Umbilical cord (tissue), 2 donors: Measurements from ENCODE around the gene ATP2B3. TPM values are rescaled to one million over a fixed set of nuclear protein-coding genes. Genes with fewer than 3 reads are reported as not detected.
A peak's percentile ranks its signal among the peaks of the same experiment; 100 is the strongest.

Experiments used
- DNase-seq: peaks from one replicate; pipeline ENCODE4 v3.0.0-alpha.2; 2015; ENCODE audit warnings: low spot score
- total RNA-seq: library from RNA; depleted of rRNA; stranded (reverse); fragments of >200 nt; gene quantifications from one replicate; pipeline ENCODE4 v1.2.3, GENCODE V29; 2014; ENCODE audit warnings: low replicate concordance; ENCODE audit not compliant: insufficient read depth

ATP2B3 gene
- total RNA-seq, 1 donor from 2014 or later = 0.48 TPM

DNA sequence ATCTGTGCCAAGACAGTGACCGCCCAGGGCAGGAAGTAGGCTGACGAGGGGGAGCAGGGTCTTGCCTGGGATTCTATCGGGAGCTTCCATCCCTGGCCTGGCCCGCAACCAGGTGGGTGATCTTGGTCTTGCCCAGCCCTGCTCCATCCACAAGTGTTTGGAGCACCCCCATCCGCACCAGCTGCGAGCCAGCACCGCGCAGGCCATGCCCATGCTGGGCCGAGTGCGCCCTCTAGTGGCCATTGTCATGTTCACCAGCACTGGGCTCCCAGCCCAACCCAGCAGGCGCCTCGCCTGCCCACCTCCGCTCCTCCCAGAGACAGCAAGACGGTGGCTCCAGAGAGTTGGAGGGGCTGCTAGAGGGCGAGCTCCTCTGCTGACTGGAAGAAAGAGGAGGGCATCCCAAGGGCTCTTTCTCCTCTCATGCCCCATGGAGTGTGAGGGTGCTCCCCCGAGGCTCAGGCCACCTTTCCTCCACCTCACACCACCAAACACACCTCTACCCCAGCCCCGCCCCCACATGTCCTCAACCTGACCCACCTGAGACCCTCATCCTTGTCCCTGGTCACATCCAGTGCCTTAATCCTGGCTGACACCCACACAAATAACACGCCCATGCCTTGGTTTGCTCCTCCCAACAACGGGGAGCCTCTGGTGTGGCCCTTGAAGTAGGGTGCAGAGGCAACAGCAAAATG, 9.8 kb upstream of the ATP2B3 start:
- peak; percentile 74 for DNase-seq

- DNase-seq = no peak
Observed at GRCh38 chrX:153509592-153509991, 7.8 kb upstream of the ATP2B3 start.

DNA sequence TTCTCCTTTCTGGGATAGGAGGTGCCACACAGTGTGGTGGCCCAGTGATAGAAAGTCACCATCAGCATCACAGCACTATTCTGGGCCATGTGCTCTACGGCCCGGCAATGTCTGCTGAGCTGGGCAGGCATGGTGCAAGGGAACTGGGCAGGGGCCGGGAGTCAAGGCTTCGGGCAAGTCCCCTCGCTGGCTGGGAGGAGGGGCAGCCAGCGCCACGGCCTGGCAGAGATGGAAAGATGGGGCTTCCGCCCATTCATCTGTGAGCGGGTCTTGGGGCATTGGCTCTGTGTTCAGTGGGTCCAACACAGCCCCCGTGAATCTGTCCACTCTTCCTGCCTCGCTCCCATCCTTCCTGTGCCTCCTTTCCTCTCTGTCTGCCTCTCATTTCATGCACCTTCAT, 7.1 kb upstream of the ATP2B3 start:
- DNase-seq = no peak

DNA sequence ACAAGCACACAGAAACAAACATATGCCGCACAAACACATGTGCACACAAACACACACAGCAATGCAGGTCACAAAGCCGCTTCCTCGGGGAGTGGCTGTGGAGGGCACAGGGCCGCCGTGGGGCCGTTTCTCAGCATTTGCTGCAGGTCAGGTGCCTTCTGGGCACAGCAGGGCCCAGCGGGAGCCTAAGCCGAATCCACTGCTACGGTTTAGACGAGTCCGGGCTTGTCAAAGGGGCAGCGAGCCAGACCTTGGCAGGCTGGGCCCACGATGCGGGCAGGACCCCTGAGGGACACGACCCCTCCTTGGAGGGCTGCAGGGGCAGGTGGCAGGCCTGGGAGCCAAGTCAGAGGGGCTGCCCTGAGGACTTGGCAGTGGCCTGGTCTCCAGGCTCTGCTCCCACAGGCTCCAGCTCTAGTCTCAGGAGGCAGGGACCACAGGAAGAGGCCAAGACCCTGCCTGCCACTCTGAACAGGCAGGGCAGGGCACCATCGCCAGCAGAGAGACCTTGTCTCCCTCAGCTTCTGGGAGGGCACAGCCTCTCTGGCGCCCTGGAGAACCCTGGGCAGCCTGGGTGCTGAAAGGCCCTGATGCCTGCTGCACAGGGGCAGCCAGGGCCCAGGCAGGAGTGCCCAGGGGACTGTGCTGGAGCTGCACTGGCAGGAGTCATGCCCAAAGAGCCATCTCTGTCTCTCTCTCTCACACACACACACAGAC, 5.5 kb upstream of the ATP2B3 start:
- DNase-seq = no peak

GRCh38 chrX:153512501-153512893, 4.9 kb upstream of the ATP2B3 start:
- DNase-seq = no peak

- no peak for DNase-seq
Observed at GRCh38 chrX:153513265-153513664, 4.2 kb upstream of the ATP2B3 start.

- no peak for DNase-seq
Observed at GRCh38 chrX:153514259-153514658, 3.2 kb upstream of the ATP2B3 start.

DNA sequence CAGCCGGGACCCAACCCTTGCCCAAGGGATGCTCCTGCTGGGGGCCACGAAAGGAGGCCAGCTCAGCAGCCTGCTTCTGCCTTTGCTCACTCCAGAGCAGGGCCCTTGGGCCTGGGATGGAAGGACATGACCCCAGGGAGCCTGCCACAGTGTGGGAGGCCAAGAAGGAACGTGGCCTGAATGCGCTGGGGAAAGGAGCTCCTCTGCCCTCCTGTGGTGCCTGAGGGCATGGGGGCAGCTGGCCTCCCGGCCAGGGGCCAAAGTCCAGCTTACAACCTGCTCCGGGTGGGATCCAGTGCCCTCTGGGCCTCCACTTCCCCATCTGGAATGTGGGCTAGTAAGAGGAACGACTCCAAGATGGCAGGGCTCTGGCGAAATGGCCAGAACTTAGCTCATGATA, 2.0 kb upstream of the ATP2B3 start:
- no peak for DNase-seq

GRCh38 chrX:153516073-153516472, 1.4 kb upstream of the ATP2B3 start:
- DNase-seq = no peak

DNA sequence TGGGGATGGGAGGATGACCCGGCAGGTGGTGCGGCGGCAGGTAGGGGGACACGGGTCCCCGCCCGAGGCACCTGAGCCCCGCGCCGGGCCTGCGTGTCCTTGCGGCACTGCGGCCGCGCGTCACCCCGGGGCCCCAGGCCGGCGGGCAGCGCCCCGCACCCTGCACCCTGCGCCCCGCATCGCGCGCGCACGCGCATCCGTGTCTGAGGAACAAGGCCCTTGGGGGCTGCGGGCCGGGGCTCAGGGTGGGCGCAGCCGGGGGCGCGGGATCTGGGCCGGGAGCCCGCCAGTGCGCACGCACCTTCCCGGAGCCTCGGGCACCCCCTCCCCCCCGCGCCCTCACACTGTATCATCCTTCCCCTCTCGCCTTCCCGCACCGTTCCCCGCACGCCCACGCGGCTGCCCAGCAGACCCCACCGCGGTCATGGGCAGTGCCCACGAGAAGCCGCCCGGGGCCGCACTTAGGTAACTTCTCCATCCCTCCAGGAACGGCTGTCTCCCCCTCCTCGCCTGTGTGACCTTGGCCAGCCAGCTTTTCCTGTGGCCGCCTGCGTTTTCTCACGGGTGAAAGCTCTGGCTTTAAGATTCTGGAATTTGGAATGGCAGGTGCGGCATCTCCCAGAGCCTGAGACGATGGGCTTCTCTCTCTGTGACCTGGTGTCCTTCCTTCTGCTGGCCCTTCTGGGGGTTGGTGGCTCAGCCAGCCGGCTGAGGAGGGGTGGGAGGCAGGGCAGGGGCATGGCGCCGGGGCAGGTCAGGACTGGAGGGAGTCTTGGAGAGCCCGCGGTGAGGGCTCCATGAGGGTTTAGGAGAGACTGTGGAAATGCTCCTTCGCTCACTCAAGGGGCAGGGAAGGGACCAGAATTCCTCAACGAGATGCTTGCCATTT, 748 bp downstream of the ATP2B3 start:
- DNase-seq = no peak

DNA sequence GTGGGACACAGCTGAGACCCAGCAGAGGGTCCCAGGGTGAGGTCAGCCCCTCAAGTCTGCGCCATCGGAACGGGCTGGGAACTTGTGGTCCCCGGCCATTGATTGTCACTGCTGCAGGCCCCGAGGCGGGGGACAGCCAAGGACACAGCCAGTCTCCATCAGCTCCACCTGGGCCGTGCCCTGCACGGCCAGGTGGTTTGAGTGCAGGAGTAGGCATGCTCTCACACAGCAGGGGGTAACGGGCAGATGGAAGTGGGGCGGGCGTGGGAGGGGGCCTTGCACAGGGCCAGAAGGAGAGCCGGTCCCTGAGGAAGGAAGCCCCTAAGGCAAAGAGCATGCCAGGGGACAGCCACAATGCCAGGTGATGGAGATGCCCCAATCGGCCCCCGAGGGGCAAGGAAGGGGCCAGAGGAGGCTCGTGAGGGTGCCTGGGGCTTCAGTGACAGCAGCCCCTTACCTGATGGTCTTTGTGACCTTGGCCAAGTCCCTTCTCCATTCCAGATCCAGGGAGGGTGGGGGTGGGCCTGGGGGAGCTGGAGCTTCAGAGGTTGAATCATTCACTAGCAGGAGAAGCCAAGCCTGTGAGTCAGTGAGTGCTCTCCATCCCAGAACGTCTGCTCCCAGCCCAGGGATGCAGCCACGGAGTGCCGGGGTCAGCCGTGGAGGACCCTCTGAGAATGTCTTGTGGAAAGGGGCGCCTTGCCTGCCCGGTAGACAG, 2.3 kb downstream of the ATP2B3 start:
- DNase-seq = no peak

GRCh38 chrX:153520287-153520917, 3.0 kb downstream of the ATP2B3 start:
- DNase-seq = no peak

GRCh38 chrX:153521034-153521433, 3.6 kb downstream of the ATP2B3 start:
- DNase-seq = peak; percentile 43

DNA sequence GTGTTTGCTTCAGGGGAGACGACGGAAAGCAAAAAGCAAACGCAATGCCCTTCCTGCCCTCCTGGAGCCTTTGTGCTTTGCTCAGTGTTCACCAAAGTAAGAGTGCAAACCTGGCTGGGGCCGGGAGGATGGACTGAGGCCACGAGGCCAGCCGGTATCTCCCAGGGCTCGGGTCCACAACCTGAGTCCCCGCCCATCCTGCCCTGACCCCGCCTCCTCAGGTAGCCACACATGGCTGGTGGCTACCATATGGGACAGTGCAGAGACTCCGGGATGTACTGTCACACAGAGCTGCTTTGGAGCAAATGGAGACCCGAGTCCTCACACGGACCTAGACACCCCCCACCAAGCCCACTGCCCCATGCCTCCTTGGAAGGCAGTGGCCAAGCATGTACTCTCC, 4.8 kb downstream of the ATP2B3 start:
- DNase-seq = no peak

DNA sequence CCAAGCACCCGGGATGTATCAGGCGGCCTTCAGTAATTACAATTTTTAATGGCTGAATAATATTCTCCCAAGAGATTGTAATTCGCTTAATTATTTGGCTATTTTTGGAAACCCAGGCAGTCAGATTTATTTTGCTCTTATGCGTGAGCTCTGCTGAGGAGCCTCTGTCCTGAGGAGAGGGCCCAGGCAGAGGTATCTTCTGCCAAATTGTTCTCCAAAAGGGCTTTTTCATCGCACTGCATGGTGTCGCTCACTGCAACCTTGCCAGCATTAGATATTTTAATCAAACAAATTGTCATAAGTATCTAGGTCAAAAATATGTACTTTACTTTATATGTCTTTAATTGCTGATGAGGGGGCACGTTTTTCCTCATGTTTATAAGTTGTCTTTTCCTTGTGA, 5.8 kb downstream of the ATP2B3 start:
- no peak for DNase-seq

GRCh38 chrX:153524234-153524633, 6.8 kb downstream of the ATP2B3 start:
- no peak for DNase-seq

DNA sequence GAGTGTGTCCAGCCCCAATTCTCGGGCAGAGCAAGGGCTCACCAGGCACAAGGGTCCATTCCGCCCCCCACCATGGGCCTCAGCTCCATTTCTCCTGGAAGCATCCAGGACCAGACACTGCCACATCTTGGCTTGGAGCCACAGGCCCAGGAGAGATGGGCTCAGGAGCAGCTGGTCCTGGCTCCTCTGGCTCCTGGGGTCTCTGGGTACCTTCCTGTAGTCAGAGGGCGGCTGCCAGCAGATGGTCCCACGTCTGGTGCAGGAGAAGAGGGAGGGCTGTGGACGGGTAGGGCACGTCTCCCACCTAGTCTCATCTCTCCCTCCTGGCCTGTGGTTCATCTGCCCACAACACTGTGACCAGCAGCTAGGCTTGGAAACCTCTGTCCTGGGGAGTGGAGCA, 8.0 kb downstream of the ATP2B3 start:
- no peak for DNase-seq

- DNase-seq = no peak
Observed at GRCh38 chrX:153526042-153526441, 8.6 kb downstream of the ATP2B3 start.

GRCh38 chrX:153526801-153527200, 9.4 kb downstream of the ATP2B3 start:
- DNase-seq = no peak

GRCh38 chrX:153527208-153527607, 9.8 kb downstream of the ATP2B3 start:
- no peak for DNase-seq

DNA sequence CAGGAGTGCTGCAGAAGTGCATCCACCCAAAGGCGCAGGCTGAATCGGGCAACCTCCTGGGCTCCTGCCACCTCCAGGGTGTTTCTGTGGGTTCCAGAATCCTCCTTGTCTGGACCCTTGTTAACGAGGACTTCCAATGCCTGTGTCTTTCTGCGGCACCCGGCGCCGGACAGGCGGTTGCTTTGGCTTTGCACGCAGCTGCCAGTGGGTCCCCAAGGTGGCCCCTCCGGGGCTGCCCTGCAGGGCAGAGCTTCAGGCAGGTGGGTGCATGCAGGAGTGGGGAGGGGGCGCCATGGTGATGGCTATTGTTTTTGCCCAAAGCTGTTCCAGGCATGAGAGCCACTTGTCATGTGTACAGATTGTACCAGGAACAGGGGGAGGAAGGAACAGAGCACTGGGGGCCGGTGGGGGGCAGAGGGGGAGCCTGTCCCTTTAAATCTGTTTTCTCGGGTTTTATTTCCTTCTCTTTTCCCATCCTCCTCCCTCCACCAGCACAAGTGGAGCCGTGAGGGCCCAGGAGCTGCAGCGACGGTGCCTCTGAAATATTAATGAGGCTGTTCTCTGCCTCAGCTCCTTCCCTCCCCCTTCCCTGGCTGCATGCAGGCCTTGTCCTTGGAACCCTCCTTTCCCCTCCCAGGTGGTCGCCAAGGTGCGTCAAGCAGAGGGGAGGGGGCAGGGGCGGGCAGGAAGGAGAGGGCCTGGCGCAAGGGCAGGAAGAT, 13.1 kb downstream of the ATP2B3 start:
- no peak for DNase-seq
